Activated CD8-positive, alpha-beta memory T cell treated with anti-CD3 and anti-CD28 coated beads, Interleukin-2, amount 50 U/mL, for 48 hours (primary cell): ENCODE results near the gene PLK1.
"Not testable (repeated sequence)": the region's sequence is repeated elsewhere in the genome, so short reads cannot be mapped to it uniquely, and the experiment has no call there.

ENCODE experiments used
- DNase-seq: peaks from one replicate; pipeline ENCODE4 v3.0.0-alpha.2; 2020

The PLK1 gene

GRCh38 chr16:23678430-23679273, at the start of gene PLK1:
Gene PLK1, plus strand, starts transcription at chr16:23678889. Its CDS starts 44 bp downstream, at chr16:23678933.
- peak; percentile 92 for DNase-seq

GRCh38 chr16:23629516-23629915, 49.2 kb upstream of the PLK1 start:
- no peak for DNase-seq

GRCh38 chr16:23631874-23632273, 46.8 kb upstream of the PLK1 start:
- DNase-seq, result not testable (repeated sequence)

- DNase-seq, result no peak
Observed at GRCh38 chr16:23634461-23635036, 44.1 kb upstream of the PLK1 start.

- DNase-seq, result no peak
Observed at GRCh38 chr16:23635958-23636357, 42.7 kb upstream of the PLK1 start.

GRCh38 chr16:23640615-23640930, 38.1 kb upstream of the PLK1 start:
- DNase-seq, result no peak

GRCh38 chr16:23640931-23641765, 37.5 kb upstream of the PLK1 start, which contains the start of the genes DCTN5 and PALB2:
Gene DCTN5, plus strand, starts transcription at chr16:23641466. Its CDS starts 77 bp downstream, at chr16:23641543.
Gene PALB2, minus strand, starts transcription at chr16:23641310. Its CDS starts 153 bp downstream, at chr16:23641157.
- DNase-seq, result peak; percentile 92

- DNase-seq, result no peak
Observed at GRCh38 chr16:23642246-23642774, 36.4 kb upstream of the PLK1 start.

- DNase-seq, result no peak
Observed at GRCh38 chr16:23650674-23651416, 27.8 kb upstream of the PLK1 start.

- no peak for DNase-seq
Observed at GRCh38 chr16:23651943-23652468, 26.7 kb upstream of the PLK1 start.

- DNase-seq, result no peak
Observed at GRCh38 chr16:23663918-23664317, 14.8 kb upstream of the PLK1 start.

GRCh38 chr16:23666571-23667354, 11.9 kb upstream of the PLK1 start:
- no peak for DNase-seq

GRCh38 chr16:23667355-23667659, 11.4 kb upstream of the PLK1 start:
- no peak for DNase-seq

- DNase-seq, result no peak
Observed at GRCh38 chr16:23668225-23668624, 10.5 kb upstream of the PLK1 start.

GRCh38 chr16:23668873-23669272, 9.8 kb upstream of the PLK1 start:
- no peak for DNase-seq

- DNase-seq, result no peak
Observed at GRCh38 chr16:23670137-23670776, 8.4 kb upstream of the PLK1 start.

GRCh38 chr16:23673971-23674614, 4.6 kb upstream of the PLK1 start:
- DNase-seq, result no peak

GRCh38 chr16:23676924-23677480, 1.7 kb upstream of the PLK1 start:
- peak; percentile 29 for DNase-seq

GRCh38 chr16:23679274-23679985, 741 bp downstream of the PLK1 start:
- peak; percentile 64 for DNase-seq

GRCh38 chr16:23679986-23680336, 1.3 kb downstream of the PLK1 start:
- DNase-seq, result no peak
